ENCODE measurements around the gene SMIM13. TPM values are rescaled to one million over a fixed set of nuclear protein-coding genes. Genes with fewer than 3 reads are reported as not detected.

The SMIM13 gene
- total RNA-seq = 10 to 100 TPM in 1 of 4 donors, 1 to 10 TPM in 3; 6.3 to 11.1 (median 9.6) TPM

- no peaks in the 10 kb centered on the region for H3K9me3 ChIP-seq
Measured at GRCh38 chr6:11093626-11094410, at the start of gene SMIM13. Gene SMIM13 (plus strand): TSS chr6:11093834. CDS start chr6:11094314, 480 bp downstream.

DNA sequence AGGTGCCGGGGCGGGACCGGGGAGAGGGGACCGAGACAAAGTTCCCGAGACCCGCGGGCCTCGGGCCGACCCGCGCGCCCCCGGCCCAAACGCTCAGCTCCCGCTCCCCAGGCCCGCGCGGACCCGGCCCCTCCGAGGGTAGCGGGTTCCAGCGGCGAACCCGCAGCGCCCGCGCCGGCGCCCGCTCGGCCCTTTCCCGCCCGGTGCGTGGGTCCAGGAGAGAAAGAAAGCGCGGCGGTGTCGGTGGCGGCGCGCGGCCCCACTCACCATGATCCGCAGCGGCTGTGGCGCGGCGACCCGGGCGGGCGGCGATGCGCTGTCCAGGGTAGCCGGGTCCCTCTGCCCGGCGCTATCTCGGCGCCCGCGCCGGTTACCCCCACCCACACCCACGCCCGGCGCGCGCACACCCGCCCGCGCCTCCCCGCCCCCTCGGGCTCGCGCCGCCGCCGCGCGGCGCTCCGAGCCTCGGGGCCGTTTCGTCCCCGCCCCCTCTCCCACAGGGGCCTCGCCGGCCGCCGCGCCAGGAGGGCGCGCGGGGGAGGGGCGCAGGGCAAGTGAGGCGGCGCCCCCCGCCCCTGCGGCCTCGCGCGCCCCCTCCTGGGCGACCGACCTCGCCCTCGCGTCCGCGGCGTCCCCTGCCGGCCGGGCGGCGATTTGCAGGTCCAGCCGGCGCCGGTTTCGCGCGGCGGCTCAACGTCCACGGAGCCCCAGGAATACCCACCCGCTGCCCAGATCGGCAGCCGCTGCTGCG, 49.5 kb upstream of the SMIM13 start, which contains the start of gene ELOVL2:
TSS of gene ELOVL2 (minus strand) at position 345 of the 751 bp plus-strand sequence. CDS start at position 270, 75 bp downstream.
- Histone ChIP-seq H3K27ac (peak within 1 kb of the TSS in 1 of 4 donors; percentile 44), H3K36me3 (no peaks in the 10 kb centered on the region), H3K9me3 (peaks cover 0 to 7% (median 0%) of the 10 kb centered on the region in 4 donors), H3K27me3 (peaks cover 0 to 88% of the 10 kb centered on the region in 2 donors), H3K4me1 (peaks cover 0 to 13% (median 2%) of the 10 kb centered on the region in 4 donors), H3K4me3 (peak within 1 kb of the TSS; percentile 20 to 69 (median 35))
- TF ChIP-seq EP300 (IDR thresholded peaks at IDR 0.05) = no peak
- TF ChIP-seq, protein P1, sequence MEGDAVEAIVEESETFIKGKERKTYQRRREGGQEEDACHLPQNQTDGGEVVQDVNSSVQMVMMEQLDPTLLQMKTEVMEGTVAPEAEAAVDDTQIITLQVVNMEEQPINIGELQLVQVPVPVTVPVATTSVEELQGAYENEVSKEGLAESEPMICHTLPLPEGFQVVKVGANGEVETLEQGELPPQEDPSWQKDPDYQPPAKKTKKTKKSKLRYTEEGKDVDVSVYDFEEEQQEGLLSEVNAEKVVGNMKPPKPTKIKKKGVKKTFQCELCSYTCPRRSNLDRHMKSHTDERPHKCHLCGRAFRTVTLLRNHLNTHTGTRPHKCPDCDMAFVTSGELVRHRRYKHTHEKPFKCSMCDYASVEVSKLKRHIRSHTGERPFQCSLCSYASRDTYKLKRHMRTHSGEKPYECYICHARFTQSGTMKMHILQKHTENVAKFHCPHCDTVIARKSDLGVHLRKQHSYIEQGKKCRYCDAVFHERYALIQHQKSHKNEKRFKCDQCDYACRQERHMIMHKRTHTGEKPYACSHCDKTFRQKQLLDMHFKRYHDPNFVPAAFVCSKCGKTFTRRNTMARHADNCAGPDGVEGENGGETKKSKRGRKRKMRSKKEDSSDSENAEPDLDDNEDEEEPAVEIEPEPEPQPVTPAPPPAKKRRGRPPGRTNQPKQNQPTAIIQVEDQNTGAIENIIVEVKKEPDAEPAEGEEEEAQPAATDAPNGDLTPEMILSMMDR (IDR thresholded peaks at IDR 0.05) = peak in 3 of 5 experiments; percentile 10 to 56 (median 46)
- DNase-seq (ENCODE audit: low spot score in 2 of 2) = no peak
- 2 to 21% methylated on average over 26 to 29 of the region's 124 CpGs for WGBS, 2 donors

More at GRCh38 chr6:11093626-11094410, at the start of gene SMIM13:
- Histone ChIP-seq H3K27ac (peak within 1 kb of the TSS; percentile 98 to 99 (median 98)), H3K36me3 (peaks cover 0 to 1% (median 0%) of the 10 kb centered on the region in 3 donors), H3K4me1 (peaks cover 0 to 24% (median 10%) of the 10 kb centered on the region in 4 donors), H3K27me3 (no peaks in the 10 kb centered on the region), H3K4me3 (peak within 1 kb of the TSS; percentile 90 to 99 (median 94))
- 0% methylated on average over 7 to 81 of the region's 90 CpGs for WGBS, 2 donors
- TF ChIP-seq, protein P1 (IDR thresholded peaks at IDR 0.05) = peak; percentile 41 to 93 (median 84)
- TF ChIP-seq POLR2A (IDR thresholded peaks at IDR 0.05) (peak; percentile 54 to 79), EP300 (IDR thresholded peaks at IDR 0.05) (peak; percentile 45 to 87)
- peak; percentile 93 to 95 for DNase-seq (ENCODE audit: low spot score in 2 of 2)

- 37 to 39% methylated on average over 16 to 23 of the region's 23 CpGs for WGBS, 2 donors
- no peak for DNase-seq (ENCODE audit: low spot score in 2 of 2)
- H3K4me3 ChIP-seq = peak overlapping the region in 1 of 4 donors; percentile 69
- TF ChIP-seq, protein P1 (IDR thresholded peaks at IDR 0.05) = no peak
- peaks cover 0 to 83% of the 10 kb centered on the region in 2 donors for H3K27me3 ChIP-seq
- H3K27ac ChIP-seq = no peak overlapping the region
- peaks cover 0 to 7% (median 0%) of the 10 kb centered on the region in 4 donors for H3K9me3 ChIP-seq
- H3K36me3 ChIP-seq = no peaks in the 10 kb centered on the region
- peaks cover 0 to 13% (median 2%) of the 10 kb centered on the region in 4 donors for H3K4me1 ChIP-seq
Measured at GRCh38 chr6:11044712-11045167, 48.9 kb upstream of the SMIM13 start.

- DNase-seq (ENCODE audit: low spot score in 2 of 2) = no peak
- 54 to 60% methylated on average over 2 of the region's 2 CpGs for WGBS, 2 donors
- Histone ChIP-seq H3K4me1 (no peaks in the 10 kb centered on the region), H3K36me3 (no peaks in the 10 kb centered on the region), H3K27ac (no peak overlapping the region), H3K9me3 (no peaks in the 10 kb centered on the region), H3K4me3 (no peak overlapping the region), H3K27me3 (peaks cover 0 to 33% of the 10 kb centered on the region in 2 donors)
- TF ChIP-seq POLR2A (IDR thresholded peaks at IDR 0.05) = no peak
- TF ChIP-seq, protein P1 (IDR thresholded peaks at IDR 0.05) = no peak
- TF ChIP-seq EP300 (IDR thresholded peaks at IDR 0.05) = no peak
Measured at GRCh38 chr6:11050731-11051130, 42.9 kb upstream of the SMIM13 start.
